PC-9 (cell line): ENCODE measurements around the gene DNAH11. TPM values are rescaled to one million over a fixed set of nuclear protein-coding genes. Genes with fewer than 3 reads are reported as not detected.
"Not testable (repeated sequence)": the region's sequence is repeated elsewhere in the genome, so short reads cannot be mapped to it uniquely, and the experiment has no call there.

Experiments
- BruUV-seq: library from RNA; stranded (reverse); fragments of 400-500 nt; replicated peaks from 2 replicates; lab custom pipeline; 2021; lab: Mats Ljungman, UMichigan
- CTCF ChIA-PET: fragments of 300-600 bp; sonication (Branson Sonifier 250); formaldehyde crosslinking; loops from one replicate; lab custom pipeline; 2022; ENCODE audit warnings: antibody characterized with exemption; lab: Charles Lee
- POLR2A ChIA-PET: fragments of 300-600 bp; sonication (Branson Sonifier 250); formaldehyde crosslinking; loops from one replicate; lab custom pipeline; 2022; ENCODE audit warnings: antibody characterized with exemption; ENCODE audit not compliant: unreplicated experiment; lab: Charles Lee
- DNase-seq, 2 experiments: peaks; one replicate each; pipeline versions ENCODE4 v3.0.0 to v3.0.0-alpha.2; 2015 to 2022; ENCODE audit warnings: mixed read lengths in 1 of 2
- H2AFZ ChIP-seq: fragments of 200-600 bp; sonication (generic); 2 replicates; pipeline ENCODE4 v1.8.1; 2017; ENCODE audit warnings: antibody characterized with exemption
- H3F3A ChIP-seq: fragments of 200-600 bp; sonication (generic); 2 replicates; pipeline ENCODE4 v1.8.1; 2017; ENCODE audit warnings: antibody characterized with exemption, mild to moderate bottlenecking, low read depth; ENCODE audit not compliant: insufficient read depth
- H3K27ac ChIP-seq: fragments of 200-600 bp; sonication (generic); 2 replicates; pipeline ENCODE4 v1.6.1; 2016; ENCODE audit warnings: mixed run types
- H3K27me3 ChIP-seq: fragments of 200-600 bp; sonication (generic); 2 replicates; pipeline ENCODE4 v1.6.1; 2016; ENCODE audit warnings: low read depth, mixed run types; ENCODE audit not compliant: insufficient read depth
- H3K36me3 ChIP-seq: fragments of 200-600 bp; sonication (generic); 2 replicates; pipeline ENCODE4 v1.6.1; 2016; ENCODE audit warnings: low read depth, mixed run types
- H3K4me1 ChIP-seq: fragments of 200-600 bp; sonication (generic); replicated peaks from 2 replicates; pipeline ENCODE4 v1.6.1; 2016; ENCODE audit warnings: mixed run types; ENCODE audit not compliant: insufficient read depth
- H3K4me2 ChIP-seq: fragments of 200-600 bp; sonication (generic); 2 replicates; pipeline ENCODE4 v1.6.1; 2017; ENCODE audit warnings: mixed run types
- H3K4me3 ChIP-seq: fragments of 200-600 bp; sonication (generic); 2 replicates; pipeline ENCODE4 v1.6.1; 2016; ENCODE audit warnings: mixed run types
- H3K79me2 ChIP-seq: fragments of 200-600 bp; sonication (generic); 2 replicates; pipeline ENCODE4 v1.6.1; 2017; ENCODE audit warnings: low read depth, mixed run types
- H3K9me2 ChIP-seq: fragments of 200-600 bp; sonication (generic); 2 replicates; pipeline ENCODE4 v1.8.1; 2017; ENCODE audit warnings: mild to moderate bottlenecking; ENCODE audit not compliant: insufficient read depth
- H3K9me3 ChIP-seq: fragments of 200-600 bp; sonication (generic); 2 replicates; pipeline ENCODE4 v1.8.1; 2016; ENCODE audit warnings: low read depth; ENCODE audit not compliant: insufficient read depth
- H4K20me1 ChIP-seq: fragments of 200-600 bp; sonication (generic); 2 replicates; pipeline ENCODE4 v1.8.1; 2017; ENCODE audit not compliant: insufficient read depth
- CTCF ChIP-seq: fragments of 200-600 bp; sonication (generic); conservative IDR thresholded peaks from 2 replicates; pipeline ENCODE4 v1.6.1; 2017; ENCODE audit warnings: mixed run types, antibody characterized with exemption, mild to moderate bottlenecking, moderate library complexity
- EZH2 ChIP-seq: fragments of 200-600 bp; sonication (generic); IDR thresholded peaks from 2 replicates; pipeline ENCODE4 v1.8.0; 2017; ENCODE audit warnings: antibody characterized with exemption, low read depth
- intact Hi-C: fragments of 100-400 bp; cut with micrococcal nuclease; formaldehyde crosslinking; loops from one replicate; pipeline ENCODE4 v1.10.0; 2022; ENCODE audit not compliant: unreplicated experiment
- total RNA-seq: library from RNA; stranded (reverse); gene quantifications from 2 replicates; pipeline ENCODE4 v1.2.3, GENCODE V29; 2021

DNAH11 gene
- total RNA-seq, 1 experiment from 2014 or later = not detected

- no peaks in the 10 kb centered on the region for H3K9me2 ChIP-seq
- no peaks in the 10 kb centered on the region for H4K20me1 ChIP-seq
- CTCF ChIA-PET = no interaction called here
- no peak overlapping the region for H3K27ac ChIP-seq
- intact Hi-C loops = no loop called here
- H3K79me2 ChIP-seq = no peaks in the 10 kb centered on the region
- no peaks in the 10 kb centered on the region for H3K9me3 ChIP-seq
- DNase-seq = no peak
- H3K4me2 ChIP-seq = no peak overlapping the region
- no peak overlapping the region for H2AFZ ChIP-seq
- H3K4me3 ChIP-seq = no peak overlapping the region
- H3F3A ChIP-seq = 0 out of 2 replicates have a peak, but pooled peaks cover 3% of the 10 kb centered on the region
- no peaks in the 10 kb centered on the region for H3K27me3 ChIP-seq
- no peaks in the 10 kb centered on the region for H3K36me3 ChIP-seq
- no peak for TF ChIP-seq EZH2
- TF ChIP-seq CTCF = no peak
- no TSS peak for BruUV-seq
- POLR2A ChIA-PET = no interaction called here
- H3K4me1 ChIP-seq = no peaks in the 10 kb centered on the region
Measured at GRCh38 chr7:21883069-21883468, 340.2 kb downstream of the DNAH11 start.

- CTCF ChIA-PET, intact Hi-C loops, POLR2A ChIA-PET: not testable (repeated sequence)
Measured at GRCh38 chr7:21883501-21883900, 340.7 kb downstream of the DNAH11 start.

GRCh38 chr7:21884496-21884895 lies 341.7 kb downstream of the DNAH11 start:
- Histone ChIP-seq H3F3A (0 out of 2 replicates have a peak, but pooled peaks cover 3% of the 10 kb centered on the region), H3K27me3 (no peaks in the 10 kb centered on the region), H3K36me3 (no peaks in the 10 kb centered on the region), H2AFZ (no peak overlapping the region), H3K27ac (no peak overlapping the region), H4K20me1 (no peaks in the 10 kb centered on the region), H3K4me2 (no peak overlapping the region), H3K9me2 (no peaks in the 10 kb centered on the region), H3K9me3 (no peaks in the 10 kb centered on the region), H3K4me3 (no peak overlapping the region), H3K4me1 (no peaks in the 10 kb centered on the region), H3K79me2 (no peaks in the 10 kb centered on the region)
- TF ChIP-seq CTCF (no peak), EZH2 (no peak)
- intact Hi-C loops = no loop called here
- BruUV-seq = no TSS peak
- CTCF ChIA-PET = no interaction called here
- no peak for DNase-seq
- POLR2A ChIA-PET = no interaction called here

More at GRCh38 chr7:21883501-21883900, 340.7 kb downstream of the DNAH11 start:
- H3K9me2 ChIP-seq, H3K4me3 ChIP-seq, H3K27me3 ChIP-seq, H3K4me1 ChIP-seq, BruUV-seq, H3K79me2 ChIP-seq, H2AFZ ChIP-seq, H3F3A ChIP-seq, H3K36me3 ChIP-seq, H3K9me3 ChIP-seq, DNase-seq, H3K4me2 ChIP-seq, H3K27ac ChIP-seq, H4K20me1 ChIP-seq: not testable (repeated sequence)

- no peak for DNase-seq
- no peak overlapping the region for H2AFZ ChIP-seq
- no peaks in the 10 kb centered on the region for H3K9me2 ChIP-seq
- CTCF ChIA-PET = no interaction called here
- H4K20me1 ChIP-seq = no peaks in the 10 kb centered on the region
- no peaks in the 10 kb centered on the region for H3K79me2 ChIP-seq
- H3K4me1 ChIP-seq = no peaks in the 10 kb centered on the region
- H3K27ac ChIP-seq = no peak overlapping the region
- no peak overlapping the region for H3K4me3 ChIP-seq
- no peaks in the 10 kb centered on the region for H3K27me3 ChIP-seq
- H3K36me3 ChIP-seq = no peaks in the 10 kb centered on the region
- 0 out of 2 replicates have a peak, but pooled peaks cover 3% of the 10 kb centered on the region for H3F3A ChIP-seq
- TF ChIP-seq EZH2 (no peak), CTCF (no peak)
- BruUV-seq = no TSS peak
- POLR2A ChIA-PET = no interaction called here
- no peaks in the 10 kb centered on the region for H3K9me3 ChIP-seq
- no peak overlapping the region for H3K4me2 ChIP-seq
- intact Hi-C loops = no loop called here
Measured at GRCh38 chr7:21886396-21886795, 343.6 kb downstream of the DNAH11 start.
